PC-9 (cell line): Measurements from ENCODE around the gene CCDC167.

Experiments used
- EZH2 ChIP-seq: fragments of 200-600 bp; sonication (generic); IDR thresholded peaks from 2 replicates; pipeline ENCODE4 v1.8.0; 2017; ENCODE audit warnings: antibody characterized with exemption, low read depth
- TF ChIP-seq, protein P1 (sequence below): fragments of 200-600 bp; sonication (generic); conservative IDR thresholded peaks from 2 replicates; pipeline ENCODE4 v1.6.1; 2017; ENCODE audit warnings: mixed run types, antibody characterized with exemption, mild to moderate bottlenecking, moderate library complexity

DNA sequence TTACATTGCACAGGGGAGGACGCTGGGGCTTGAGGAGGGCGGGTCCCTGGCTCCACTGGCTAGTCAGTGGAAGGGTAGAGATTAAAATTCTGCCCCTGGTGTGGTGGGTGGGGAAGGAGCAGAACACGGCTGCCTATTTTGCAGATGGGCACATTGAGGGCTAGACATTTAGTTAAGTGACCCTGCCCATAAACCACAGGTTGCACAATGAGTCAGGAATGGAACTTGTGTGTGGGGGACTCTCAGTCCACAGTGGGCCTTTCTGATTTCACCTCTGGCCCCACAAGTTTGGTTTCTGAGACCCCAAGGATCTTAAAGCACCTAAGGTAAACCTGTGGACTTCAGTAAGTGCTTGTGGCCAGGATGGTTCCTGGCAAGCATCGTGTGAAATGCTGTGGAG is 22.0 kb upstream of the CCDC167 start:
- no peak for TF ChIP-seq EZH2
- TF ChIP-seq, protein P1, sequence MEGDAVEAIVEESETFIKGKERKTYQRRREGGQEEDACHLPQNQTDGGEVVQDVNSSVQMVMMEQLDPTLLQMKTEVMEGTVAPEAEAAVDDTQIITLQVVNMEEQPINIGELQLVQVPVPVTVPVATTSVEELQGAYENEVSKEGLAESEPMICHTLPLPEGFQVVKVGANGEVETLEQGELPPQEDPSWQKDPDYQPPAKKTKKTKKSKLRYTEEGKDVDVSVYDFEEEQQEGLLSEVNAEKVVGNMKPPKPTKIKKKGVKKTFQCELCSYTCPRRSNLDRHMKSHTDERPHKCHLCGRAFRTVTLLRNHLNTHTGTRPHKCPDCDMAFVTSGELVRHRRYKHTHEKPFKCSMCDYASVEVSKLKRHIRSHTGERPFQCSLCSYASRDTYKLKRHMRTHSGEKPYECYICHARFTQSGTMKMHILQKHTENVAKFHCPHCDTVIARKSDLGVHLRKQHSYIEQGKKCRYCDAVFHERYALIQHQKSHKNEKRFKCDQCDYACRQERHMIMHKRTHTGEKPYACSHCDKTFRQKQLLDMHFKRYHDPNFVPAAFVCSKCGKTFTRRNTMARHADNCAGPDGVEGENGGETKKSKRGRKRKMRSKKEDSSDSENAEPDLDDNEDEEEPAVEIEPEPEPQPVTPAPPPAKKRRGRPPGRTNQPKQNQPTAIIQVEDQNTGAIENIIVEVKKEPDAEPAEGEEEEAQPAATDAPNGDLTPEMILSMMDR = no peak
